Measurements from ENCODE around the gene MPIG6B. TPM values are rescaled to one million over a fixed set of nuclear protein-coding genes. Genes with fewer than 3 reads are reported as not detected.

The MPIG6B gene
- total RNA-seq, 1 donor from 2014 or later = not detected

- no peak for TF ChIP-seq CTCF (IDR thresholded peaks at IDR 0.05)
- ChIA-PET POLR2A (interaction anchor here (0.6 to 0.7 kb wide), 2 partner anchors 261 to 824 kb away, joined by 3 read pairs; partner anchors contain the start of gene NELFE), CTCF (no interaction called here)
- H3K9me3 Mint-ChIP-seq = no peaks in the 10 kb centered on the region
- peaks cover 79% of the 10 kb centered on the region for H3K36me3 Mint-ChIP-seq (ENCODE audit: low read depth)
- peaks cover 20% of the 10 kb centered on the region for H3K4me1 Mint-ChIP-seq
- H3K4me3 Mint-ChIP-seq = no peak overlapping the region
- intact Hi-C loops (cut with micrococcal nuclease) = no loop called here
- ATAC-seq (ENCODE audit: low read depth) (no peak), DNase-seq (no peak)
- H3K27me3 Mint-ChIP-seq = no peaks in the 10 kb centered on the region
- H3K27ac Mint-ChIP-seq = peak overlapping the region; percentile 65
Measured at GRCh38 chr6:31697555-31697954, 25.6 kb upstream of the MPIG6B start.

DNA sequence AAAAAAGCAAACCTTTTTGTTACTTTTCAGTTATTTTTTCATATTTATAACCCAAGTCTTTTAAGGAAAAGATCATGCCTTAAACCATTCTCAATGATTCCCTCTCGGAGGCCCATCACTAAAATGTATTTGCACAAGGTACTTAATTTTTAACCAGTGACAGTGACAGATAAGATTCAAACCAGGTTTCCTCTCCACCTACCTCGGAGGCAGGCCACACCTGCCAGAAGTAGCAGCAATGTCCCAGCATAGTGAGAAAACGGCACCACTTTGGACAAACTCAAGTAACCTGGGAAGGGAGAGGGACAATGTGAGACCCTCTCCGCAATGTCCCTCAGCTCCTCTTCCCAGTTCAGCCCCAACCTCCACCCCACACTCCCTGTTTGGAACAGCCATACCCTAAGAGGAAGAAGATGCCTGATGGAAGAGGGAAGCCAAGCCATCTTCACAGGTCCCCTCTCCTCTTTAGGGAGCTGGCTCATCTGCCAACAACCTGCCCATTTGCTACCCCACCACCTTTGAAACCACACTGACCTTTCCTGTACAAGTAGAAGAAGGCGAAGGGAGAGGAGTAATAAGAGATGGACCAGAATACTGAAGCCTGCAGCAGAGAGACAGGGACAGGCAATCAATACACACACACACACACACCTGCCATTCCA is 22.3 kb upstream of the MPIG6B start:
- peaks cover 54% of the 10 kb centered on the region for H3K36me3 Mint-ChIP-seq (ENCODE audit: low read depth)
- no peaks in the 10 kb centered on the region for H3K27me3 Mint-ChIP-seq
- DNase-seq (no peak), ATAC-seq (ENCODE audit: low read depth) (no peak)
- ChIA-PET CTCF (interaction anchor here (1.2 kb wide), 1 partner anchor 252 kb away, joined by 3 read pairs; no protein-coding TSS in a partner anchor), POLR2A (interaction anchor here (1.4 to 4.1 kb wide), 2 partner anchors 26 to 27 kb away, joined by 4 to 31 read pairs; no protein-coding TSS in a partner anchor)
- intact Hi-C loops (cut with micrococcal nuclease) = no loop called here
- H3K27ac Mint-ChIP-seq = no peak overlapping the region
- peak overlapping the region; percentile 99 for H3K4me3 Mint-ChIP-seq
- peaks cover 28% of the 10 kb centered on the region for H3K4me1 Mint-ChIP-seq
- TF ChIP-seq CTCF (IDR thresholded peaks at IDR 0.05) = no peak
- no peaks in the 10 kb centered on the region for H3K9me3 Mint-ChIP-seq

DNA sequence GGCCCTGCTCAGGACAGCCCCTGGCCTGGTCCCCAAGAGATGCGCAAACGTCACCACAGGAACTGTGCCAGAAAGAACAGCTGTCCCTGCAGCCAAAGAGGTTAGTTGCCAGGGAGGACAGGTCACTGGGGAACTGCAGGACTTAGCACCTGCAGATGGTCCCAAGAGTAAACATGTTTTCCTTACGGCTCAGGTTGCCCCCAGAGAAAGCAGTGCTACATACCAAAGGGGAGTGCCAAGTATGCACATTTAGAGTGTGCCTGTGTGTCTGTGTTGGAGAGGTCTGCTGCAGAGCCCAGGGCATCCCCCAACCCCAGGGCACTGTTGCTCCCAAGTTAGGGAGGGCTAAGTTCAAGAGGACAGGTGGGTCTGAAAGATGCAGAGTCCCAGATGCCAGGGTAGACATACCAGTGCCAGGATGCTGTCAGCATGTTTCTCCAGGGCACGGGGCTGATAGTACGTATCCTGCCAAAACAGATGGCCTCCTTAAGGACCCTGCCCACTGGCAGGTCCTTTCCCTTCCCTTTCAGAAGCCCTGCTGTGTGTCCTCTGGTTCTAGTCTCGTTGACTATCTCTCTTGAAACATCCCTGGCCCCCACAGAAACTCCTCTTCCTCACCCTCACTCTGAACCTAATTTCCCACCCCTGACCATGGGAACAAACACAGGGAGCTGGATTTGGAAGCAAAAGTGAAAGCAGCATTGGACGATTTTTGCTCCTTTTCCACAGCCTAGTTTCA is 21.3 kb upstream of the MPIG6B start:
- ChIA-PET POLR2A (interaction anchor here (1.0 to 4.1 kb wide), 9 partner anchors 25 to 1569 kb away, joined by 3 to 32 read pairs (median 6); partner anchors contain the start of genes BAG6, CLIC1, HSPA1A and HSPA1L), CTCF (no interaction called here)
- H3K27ac Mint-ChIP-seq = peak overlapping the region; percentile 89
- peak overlapping the region; percentile 99 for H3K4me3 Mint-ChIP-seq
- TF ChIP-seq CTCF (IDR thresholded peaks at IDR 0.05) = no peak
- intact Hi-C loops (cut with micrococcal nuclease) = loop anchor here (2.0 kb wide), 1 partner anchor 21 kb away; the partner anchor contains the start of gene LY6G5C
- H3K9me3 Mint-ChIP-seq = no peaks in the 10 kb centered on the region
- H3K4me1 Mint-ChIP-seq = peaks cover 28% of the 10 kb centered on the region
- H3K27me3 Mint-ChIP-seq = no peaks in the 10 kb centered on the region
- ATAC-seq (ENCODE audit: low read depth) (no peak), DNase-seq (no peak)
- H3K36me3 Mint-ChIP-seq (ENCODE audit: low read depth) = peaks cover 44% of the 10 kb centered on the region

GRCh38 chr6:31702405-31702818 is 20.8 kb upstream of the MPIG6B start:
- TF ChIP-seq CTCF (IDR thresholded peaks at IDR 0.05) = no peak
- POLR2A ChIA-PET = interaction anchor here (0.5 to 4.1 kb wide), 28 partner anchors 7 to 1569 kb away, joined by 3 to 32 read pairs (median 6); partner anchors contain the start of genes BAG6, CLIC1, DDAH2 and EHMT2
- no peaks in the 10 kb centered on the region for H3K27me3 Mint-ChIP-seq
- peak overlapping the region; percentile 99 for H3K4me3 Mint-ChIP-seq
- peak overlapping the region; percentile 89 for H3K27ac Mint-ChIP-seq
- intact Hi-C loops (cut with micrococcal nuclease) = loop anchor here (2.0 kb wide), 1 partner anchor 22 kb away; the partner anchor contains the start of gene LY6G5C
- CTCF ChIA-PET = interaction anchor here (1.0 to 1.5 kb wide), 2 partner anchors 50 to 185 kb away, joined by 3 to 5 read pairs; partner anchors contain the start of gene BAG6
- H3K9me3 Mint-ChIP-seq = no peaks in the 10 kb centered on the region
- H3K36me3 Mint-ChIP-seq (ENCODE audit: low read depth) = peaks cover 38% of the 10 kb centered on the region
- DNase-seq (no peak), ATAC-seq (ENCODE audit: low read depth) (no peak)
- H3K4me1 Mint-ChIP-seq = peaks cover 28% of the 10 kb centered on the region

Data from activated B cell treated with CpG ODN at 0.5 μM for 24 hours (primary cell).